NOMO-1 (cell line): ENCODE measurements around the gene DDX6.

ENCODE experiments used
- DNase-seq, 2 experiments: peaks; one replicate each; lab custom pipeline; 2025; ENCODE audit not compliant: unreplicated experiment in 2 of 2; lab: John Stamatoyannopoulos, UW

DDX6 gene

DNA sequence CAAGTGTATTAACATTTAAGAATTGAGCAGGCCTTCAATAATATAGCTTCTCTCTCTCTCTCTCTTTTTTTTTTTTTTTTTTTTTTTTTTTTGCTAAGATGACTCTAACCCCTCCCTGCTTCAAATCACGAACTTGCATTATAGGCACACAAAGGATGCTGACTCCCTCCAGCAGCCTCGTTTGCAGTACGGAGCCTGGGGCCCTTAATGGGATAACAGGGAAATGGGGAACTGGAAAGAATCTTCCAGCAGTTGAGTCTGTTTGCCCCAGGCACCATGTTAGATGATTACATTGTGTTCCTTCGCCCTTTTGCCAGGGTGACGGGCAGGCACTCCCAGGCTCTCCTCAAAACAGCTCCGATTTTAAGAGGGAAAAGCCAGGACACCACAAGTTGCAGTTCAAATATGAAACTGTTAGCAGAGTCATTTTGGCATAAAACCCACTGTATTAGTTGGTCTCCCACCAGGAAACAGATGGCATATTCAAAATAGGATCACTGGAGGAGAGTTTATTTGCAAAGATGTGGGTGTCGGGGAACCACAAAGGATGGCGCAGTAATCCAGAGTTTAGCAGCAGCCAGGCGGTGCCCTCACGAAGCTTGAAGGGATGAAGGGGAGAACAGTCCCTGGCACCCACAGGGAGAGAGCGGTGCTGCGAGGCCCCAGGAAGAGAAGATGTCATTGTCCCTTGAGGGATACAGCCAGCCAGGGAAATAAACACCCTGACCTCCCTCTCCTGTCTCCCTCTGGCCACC is 85.0 kb downstream of the DDX6 start:
- DNase-seq, result no peak

DNA sequence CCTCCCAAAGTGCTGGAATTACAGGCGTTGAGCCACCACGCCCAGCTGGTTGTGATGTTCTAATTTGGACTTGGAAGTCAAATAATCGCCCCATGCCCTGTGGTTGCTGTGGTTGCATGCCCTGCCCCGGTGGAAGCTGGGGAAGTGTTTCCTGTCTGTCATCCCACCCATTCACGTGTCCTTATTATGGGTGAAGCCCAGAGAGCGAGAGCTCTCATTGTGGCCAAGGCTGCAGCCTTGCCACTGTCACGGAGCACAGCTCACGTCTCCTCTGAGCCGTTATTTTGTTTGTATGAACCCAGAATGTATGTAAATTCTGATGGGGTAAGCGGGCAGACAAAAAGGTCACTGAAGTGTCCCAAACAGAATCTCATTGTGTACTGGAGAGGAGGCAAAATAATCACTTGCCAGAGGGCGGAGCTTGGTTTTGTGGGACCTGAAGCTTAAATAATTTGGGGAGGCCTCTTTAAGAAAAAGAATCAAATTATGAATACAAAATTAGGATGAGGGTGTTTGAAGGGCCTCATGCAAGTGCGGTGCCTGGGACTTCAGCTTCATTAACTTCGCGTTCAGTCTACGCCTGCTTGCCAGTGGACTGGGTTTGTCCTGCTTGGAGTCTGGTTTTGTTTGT is 85.7 kb downstream of the DDX6 start:
- DNase-seq, result peak; percentile 7 to 43

- peak; percentile 28 to 43 for DNase-seq
These were observed 87.3 kb downstream of the DDX6 start for GRCh38 chr11:118703563-118704106.

GRCh38 chr11:118699506-118700220 is 91.3 kb downstream of the DDX6 start:
- DNase-seq, result no peak
